Measurements from ENCODE around the gene PTPRN.

GRCh38 chr2:219332542-219332941 lies 23.3 kb upstream of the PTPRN start, which contains the start of gene RESP18:
- TF ChIP-seq CTCF (IDR thresholded peaks at IDR 0.05) (no peak), ZFX (IDR thresholded peaks at IDR 0.05; ENCODE audit: borderline replicate concordance) (no peak)
